Occipital lobe (tissue), 2 donors: ENCODE measurements around the gene KLHL7. TPM values are rescaled to one million over a fixed set of nuclear protein-coding genes. Genes with fewer than 3 reads are reported as not detected.

ENCODE experiments used
- DNase-seq: peaks from one replicate; lab custom pipeline; 2025; lab: John Stamatoyannopoulos, UW
- total RNA-seq: library from RNA; depleted of rRNA; stranded (reverse); fragments of >200 nt; gene quantifications from one replicate; pipeline ENCODE4 v1.2.3, GENCODE V29; 2014

The KLHL7 gene
- total RNA-seq, result 93.7 TPM

- DNase-seq, result peak; percentile 91
Measured at GRCh38 chr7:23105644-23106056, at the start of gene KLHL7. Gene KLHL7, plus strand, starts transcription at chr7:23105785. Its CDS starts 242 bp downstream, at chr7:23106027.

DNA sequence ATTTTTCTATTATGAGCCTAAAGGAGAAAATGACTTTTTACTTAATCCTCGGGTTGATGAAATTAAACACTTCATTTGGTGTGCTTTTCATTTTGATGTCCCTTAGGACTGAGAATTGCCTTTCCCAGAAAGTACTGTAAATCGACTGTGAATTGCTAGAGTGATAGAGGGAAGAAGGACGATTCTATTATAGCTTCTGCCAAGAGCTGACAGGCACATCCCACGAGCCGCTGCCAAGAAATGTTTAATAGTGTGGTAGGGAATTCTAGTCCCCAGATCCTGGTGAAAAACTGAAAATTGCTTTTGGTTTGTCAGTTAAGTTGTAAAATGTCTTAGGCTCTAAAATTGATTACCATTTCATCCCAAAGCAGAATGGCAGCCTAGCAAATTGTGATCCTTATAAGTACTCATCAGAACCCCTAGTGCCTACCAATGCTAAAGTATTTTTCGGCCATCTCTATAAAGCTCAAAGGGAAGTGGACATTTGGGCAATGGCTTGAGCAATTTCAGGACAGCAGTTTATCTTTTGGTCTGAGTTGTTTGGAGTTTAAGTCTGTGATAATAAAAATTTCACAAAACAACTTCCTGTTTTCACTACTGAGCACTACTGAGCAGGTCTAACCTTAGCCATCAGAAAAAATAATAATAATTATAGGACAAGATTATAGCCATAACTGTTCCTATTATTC lies 47.0 kb upstream of the KLHL7 start:
- no peak for DNase-seq

- no peak for DNase-seq
Measured at GRCh38 chr7:23061327-23061726, 44.3 kb upstream of the KLHL7 start.

- DNase-seq, result no peak
Measured at GRCh38 chr7:23062452-23062851, 43.1 kb upstream of the KLHL7 start.

DNA sequence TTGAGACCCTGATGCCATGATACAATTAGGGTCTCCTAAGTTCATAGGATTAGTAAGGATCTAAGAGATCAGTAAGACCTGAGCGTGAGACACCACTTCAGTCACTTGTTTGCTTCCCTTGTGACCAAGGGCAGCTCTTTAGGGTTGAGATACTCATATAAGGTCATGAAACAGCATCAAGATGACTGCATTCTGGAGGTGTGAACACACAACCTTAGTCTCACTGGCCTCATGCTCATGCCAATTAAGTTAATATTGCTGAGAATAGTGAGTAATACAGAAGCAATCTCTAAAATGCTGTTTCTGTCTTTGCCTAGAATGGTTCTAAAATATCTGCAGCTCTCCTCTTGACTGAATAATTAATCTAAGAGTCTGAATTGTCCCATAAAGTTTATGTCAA lies 39.6 kb upstream of the KLHL7 start:
- DNase-seq, result no peak

DNA sequence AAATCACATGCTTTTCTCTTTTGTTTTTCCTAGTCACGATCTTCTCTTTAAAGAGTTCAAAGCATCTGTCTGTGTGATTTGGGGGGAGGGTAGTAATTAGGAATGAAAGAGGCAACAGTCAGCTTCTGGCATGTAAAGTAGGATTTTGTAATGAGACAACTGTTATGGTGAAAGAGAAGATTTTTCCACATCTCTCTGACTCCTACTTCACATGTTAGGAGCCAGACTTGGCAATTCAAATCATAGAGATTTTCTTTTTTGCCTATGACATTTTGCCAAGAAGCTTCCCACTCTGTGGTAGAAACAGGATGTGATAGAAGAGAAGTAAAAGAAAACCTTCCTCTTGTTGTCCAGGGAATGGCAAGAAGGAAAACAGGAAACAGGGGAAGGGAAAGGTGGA lies 38.3 kb upstream of the KLHL7 start:
- DNase-seq, result no peak

DNA sequence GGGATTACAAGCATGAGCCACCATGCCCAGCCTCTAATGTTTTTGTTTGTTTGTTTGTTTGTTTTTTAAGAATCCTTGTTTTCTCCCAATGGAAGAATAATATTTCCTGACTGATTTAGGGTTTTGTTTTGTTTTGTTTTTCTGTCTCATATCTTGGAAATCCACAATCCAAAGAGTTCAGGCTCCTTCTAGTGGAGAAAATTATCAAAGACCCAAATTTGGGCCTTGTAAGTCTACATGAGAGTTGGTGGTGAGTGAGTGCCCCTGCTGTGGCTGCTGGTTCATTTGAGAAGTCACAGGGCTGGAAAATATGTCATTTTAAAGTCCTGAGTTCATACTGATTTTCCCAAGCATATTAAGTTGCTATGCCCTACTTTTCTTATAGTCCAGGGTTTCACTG lies 33.5 kb upstream of the KLHL7 start:
- DNase-seq, result no peak

DNA sequence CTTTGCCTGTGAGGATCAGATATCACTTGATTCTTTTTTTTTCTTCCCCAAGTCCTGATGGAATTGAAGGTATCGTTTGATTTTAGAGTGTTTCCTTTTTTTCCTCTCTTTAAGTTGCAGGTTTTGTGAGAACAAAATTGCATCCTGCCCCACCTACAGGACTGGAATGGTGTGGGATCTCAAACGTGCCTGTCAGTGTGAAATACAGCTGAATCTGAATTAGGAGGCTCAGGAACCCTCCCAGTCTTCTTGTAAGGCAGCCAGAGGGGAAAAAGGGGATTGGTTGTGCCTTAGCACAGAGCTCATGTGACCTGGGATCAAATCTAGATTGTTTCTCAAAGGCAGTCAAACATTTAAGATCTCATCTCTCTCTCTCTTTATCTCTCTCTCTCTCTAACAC lies 32.7 kb upstream of the KLHL7 start:
- no peak for DNase-seq

DNA sequence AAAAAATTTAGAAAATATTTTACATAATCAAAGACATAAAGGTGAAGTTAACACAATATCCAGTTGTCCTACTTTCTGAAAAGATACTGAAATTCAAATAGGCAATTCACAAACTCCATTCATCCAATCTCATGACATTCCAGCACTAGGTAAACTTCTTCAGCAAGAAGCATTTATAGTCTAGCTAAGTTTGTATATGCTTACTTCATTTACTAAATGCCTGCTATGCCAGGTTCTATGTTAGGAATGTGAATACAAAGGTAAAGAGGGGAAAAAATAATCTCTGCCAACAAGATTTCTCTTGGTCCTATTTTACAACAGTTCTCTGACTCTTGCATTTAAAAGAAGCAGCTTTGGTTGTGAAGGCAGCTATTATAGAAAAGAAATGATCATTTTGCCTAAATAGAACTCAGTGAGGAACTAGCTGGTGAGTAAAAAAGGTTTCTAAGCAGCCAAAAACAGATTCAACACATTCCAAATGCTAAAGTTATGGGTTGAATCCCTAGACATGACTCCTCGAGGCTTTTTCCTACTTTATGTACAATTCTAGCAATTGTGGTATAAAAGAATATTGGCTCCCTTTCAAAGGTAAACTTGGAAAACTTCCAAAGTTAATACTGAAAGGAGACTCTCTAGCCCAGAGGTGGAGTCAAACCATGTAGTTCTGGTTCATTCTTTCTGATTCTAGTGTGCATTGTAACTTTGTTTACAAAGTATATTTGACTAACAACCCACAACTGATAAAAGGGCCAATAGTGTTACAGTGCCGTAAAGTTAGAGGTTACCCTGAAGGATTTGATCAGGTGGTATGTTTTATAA lies 30.9 kb upstream of the KLHL7 start:
- DNase-seq, result no peak

- DNase-seq, result no peak
Measured at GRCh38 chr7:23075571-23075970, 30.0 kb upstream of the KLHL7 start.

- no peak for DNase-seq
Measured at GRCh38 chr7:23076772-23077171, 28.8 kb upstream of the KLHL7 start.

GRCh38 chr7:23093111-23093510 lies 12.5 kb upstream of the KLHL7 start:
- DNase-seq, result no peak

- DNase-seq, result no peak
Measured at GRCh38 chr7:23093546-23093945, 12.0 kb upstream of the KLHL7 start.

GRCh38 chr7:23096518-23097290 lies 8.9 kb upstream of the KLHL7 start:
- no peak for DNase-seq

DNA sequence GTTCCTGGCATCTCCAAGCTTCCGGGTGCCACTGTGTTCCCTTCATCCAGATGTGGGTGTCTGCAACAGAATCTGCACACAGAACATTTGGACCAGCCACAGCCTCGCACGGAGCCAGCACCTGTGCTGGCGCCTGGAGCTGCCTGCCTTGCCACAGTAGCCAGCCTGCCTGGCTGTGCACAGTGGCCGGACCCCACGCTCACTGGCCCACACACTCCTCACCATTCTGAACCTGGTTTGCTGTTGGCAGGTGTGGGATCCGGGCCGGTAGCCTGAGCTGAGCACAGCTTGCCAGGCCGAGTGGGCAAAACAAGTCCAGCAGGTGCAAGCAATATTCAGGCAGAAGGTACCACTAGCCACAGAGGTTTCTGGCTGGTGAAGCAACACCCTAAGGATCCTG lies 7.6 kb upstream of the KLHL7 start:
- no peak for DNase-seq

DNA sequence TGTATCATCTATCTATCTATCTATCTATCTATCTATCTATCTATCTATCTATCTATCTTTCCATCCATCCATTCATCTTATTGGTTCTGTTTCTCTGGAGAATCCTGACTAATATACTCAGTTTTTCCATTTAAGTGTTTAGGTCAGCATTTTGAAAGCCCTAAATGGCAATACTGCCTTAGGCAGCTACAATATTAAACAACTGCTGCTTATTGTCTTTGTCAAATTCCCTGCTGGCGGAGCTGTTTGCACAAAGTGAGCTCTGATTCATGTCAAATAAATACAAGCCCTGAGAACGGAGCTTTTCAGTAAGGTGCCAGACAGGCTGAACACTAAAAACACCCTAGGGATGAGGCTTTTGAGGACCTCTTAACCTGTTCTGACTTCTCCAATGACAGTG lies 7.1 kb upstream of the KLHL7 start:
- DNase-seq, result no peak

GRCh38 chr7:23100697-23101096 lies 4.9 kb upstream of the KLHL7 start:
- no peak for DNase-seq

GRCh38 chr7:23105086-23105643 lies 420 bp upstream of the KLHL7 start:
- DNase-seq, result no peak

- peak; percentile 31 for DNase-seq
Measured at GRCh38 chr7:23106057-23106822, 655 bp downstream of the KLHL7 start.

GRCh38 chr7:23106823-23107663 lies 1.5 kb downstream of the KLHL7 start:
- no peak for DNase-seq
